GM06990 (cell line): ENCODE results near the gene GREB1.

Experiments
- DNase-seq: peaks from one replicate; pipeline ENCODE4 v3.0.0-alpha.2; 2011; ENCODE audit not compliant: insufficient read length; ENCODE audit errors: extremely low read depth
- H3K27me3 ChIP-seq: replicated peaks from 2 replicates; pipeline ENCODE4 v1.6.0; 2011; ENCODE audit warnings: low read length; ENCODE audit not compliant: control insufficient read depth, insufficient read depth
- H3K36me3 ChIP-seq: 2 replicates; pipeline ENCODE4 v1.5.1; 2011; ENCODE audit warnings: low read length; ENCODE audit not compliant: control insufficient read depth, insufficient read depth
- H3K4me3 ChIP-seq: replicated peaks from 2 replicates; pipeline ENCODE4 v1.5.1; 2011; ENCODE audit warnings: low read depth, mild to moderate bottlenecking, control low read depth, low read length
- TF ChIP-seq, protein P1 (sequence below): IDR thresholded peaks from 2 replicates; pipeline ENCODE4 v1.5.1; 2011; ENCODE audit warnings: low read length, control low read depth, mild to moderate bottlenecking, inconsistent platforms; ENCODE audit not compliant: insufficient read depth, poor library complexity, severe bottlenecking

Gene GREB1

GRCh38 chr2:11656252-11656651 lies 122.4 kb downstream of the GREB1 start:
- no peak for DNase-seq
- TF ChIP-seq, protein P1, sequence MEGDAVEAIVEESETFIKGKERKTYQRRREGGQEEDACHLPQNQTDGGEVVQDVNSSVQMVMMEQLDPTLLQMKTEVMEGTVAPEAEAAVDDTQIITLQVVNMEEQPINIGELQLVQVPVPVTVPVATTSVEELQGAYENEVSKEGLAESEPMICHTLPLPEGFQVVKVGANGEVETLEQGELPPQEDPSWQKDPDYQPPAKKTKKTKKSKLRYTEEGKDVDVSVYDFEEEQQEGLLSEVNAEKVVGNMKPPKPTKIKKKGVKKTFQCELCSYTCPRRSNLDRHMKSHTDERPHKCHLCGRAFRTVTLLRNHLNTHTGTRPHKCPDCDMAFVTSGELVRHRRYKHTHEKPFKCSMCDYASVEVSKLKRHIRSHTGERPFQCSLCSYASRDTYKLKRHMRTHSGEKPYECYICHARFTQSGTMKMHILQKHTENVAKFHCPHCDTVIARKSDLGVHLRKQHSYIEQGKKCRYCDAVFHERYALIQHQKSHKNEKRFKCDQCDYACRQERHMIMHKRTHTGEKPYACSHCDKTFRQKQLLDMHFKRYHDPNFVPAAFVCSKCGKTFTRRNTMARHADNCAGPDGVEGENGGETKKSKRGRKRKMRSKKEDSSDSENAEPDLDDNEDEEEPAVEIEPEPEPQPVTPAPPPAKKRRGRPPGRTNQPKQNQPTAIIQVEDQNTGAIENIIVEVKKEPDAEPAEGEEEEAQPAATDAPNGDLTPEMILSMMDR: no peak
- H3K4me3 ChIP-seq: no peak overlapping the region
- peaks cover 2% of the 10 kb centered on the region; the same call in 1 of the 2 replicates for H3K27me3 ChIP-seq
- no peaks in the 10 kb centered on the region for H3K36me3 ChIP-seq

DNA sequence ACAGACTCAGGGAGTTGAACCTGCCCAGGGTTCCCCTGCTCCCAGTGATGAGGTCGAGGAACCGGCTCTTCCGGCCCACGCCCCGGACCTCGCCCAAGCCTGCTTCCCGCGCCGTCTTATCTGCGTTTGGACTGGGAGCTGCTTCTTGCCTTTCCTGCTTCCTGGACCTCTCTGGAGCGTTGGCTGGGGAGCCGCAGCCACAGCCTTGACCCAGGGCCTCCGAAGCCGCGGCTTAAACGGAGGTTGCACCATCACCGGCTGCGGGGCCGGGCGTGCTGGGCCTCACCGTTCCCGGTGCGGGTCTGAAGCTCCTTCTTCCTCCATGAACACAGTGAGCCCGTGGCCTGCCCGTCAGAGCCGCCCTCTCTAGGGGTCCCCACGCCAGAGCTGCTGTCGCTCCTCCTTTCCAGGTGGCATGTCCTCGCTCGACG lies 122.8 kb downstream of the GREB1 start:
- DNase-seq: no peak
- Histone ChIP-seq H3K4me3 (no peak overlapping the region), H3K36me3 (no peaks in the 10 kb centered on the region), H3K27me3 (peaks cover 2% of the 10 kb centered on the region; the same call in 1 of the 2 replicates)
- TF ChIP-seq, protein P1: no peak

GRCh38 chr2:11657195-11657594 lies 123.3 kb downstream of the GREB1 start:
- no peak for DNase-seq
- Histone ChIP-seq H3K27me3 (peaks cover 2% of the 10 kb centered on the region; the same call in 1 of the 2 replicates), H3K4me3 (no peak overlapping the region), H3K36me3 (no peaks in the 10 kb centered on the region)
- TF ChIP-seq, protein P1: no peak

DNA sequence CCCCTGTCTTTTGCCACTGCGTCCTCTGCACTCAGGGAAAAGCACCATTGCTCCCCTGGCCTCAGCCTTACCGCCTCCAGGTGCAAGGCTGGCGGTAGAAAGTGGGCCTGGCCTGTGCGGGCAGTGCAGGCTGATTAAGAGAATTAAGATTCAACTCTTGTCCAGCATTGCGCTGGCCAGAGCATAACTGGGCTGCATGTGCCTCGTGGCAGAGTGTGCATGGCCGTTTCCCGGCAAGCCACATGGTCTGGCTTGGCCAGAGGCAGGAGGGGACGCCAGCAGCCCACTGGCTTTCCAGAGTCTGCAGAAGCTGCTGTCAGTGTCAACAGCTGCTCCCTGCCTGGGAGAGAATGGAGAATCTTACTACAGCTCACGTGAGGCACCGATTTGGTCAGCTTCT lies 123.8 kb downstream of the GREB1 start:
- Histone ChIP-seq H3K36me3 (no peaks in the 10 kb centered on the region), H3K4me3 (no peak overlapping the region), H3K27me3 (peaks cover 2% of the 10 kb centered on the region; the same call in 1 of the 2 replicates)
- no peak for DNase-seq
- TF ChIP-seq, protein P1: no peak

GRCh38 chr2:11658208-11659114 lies 124.6 kb downstream of the GREB1 start:
- DNase-seq: no peak
- Histone ChIP-seq H3K36me3 (no peaks in the 10 kb centered on the region), H3K27me3 (peaks cover 2% of the 10 kb centered on the region; the same call in 1 of the 2 replicates), H3K4me3 (no peak overlapping the region)
- TF ChIP-seq, protein P1: no peak
